ENCODE data around the gene TEX55.

DNA sequence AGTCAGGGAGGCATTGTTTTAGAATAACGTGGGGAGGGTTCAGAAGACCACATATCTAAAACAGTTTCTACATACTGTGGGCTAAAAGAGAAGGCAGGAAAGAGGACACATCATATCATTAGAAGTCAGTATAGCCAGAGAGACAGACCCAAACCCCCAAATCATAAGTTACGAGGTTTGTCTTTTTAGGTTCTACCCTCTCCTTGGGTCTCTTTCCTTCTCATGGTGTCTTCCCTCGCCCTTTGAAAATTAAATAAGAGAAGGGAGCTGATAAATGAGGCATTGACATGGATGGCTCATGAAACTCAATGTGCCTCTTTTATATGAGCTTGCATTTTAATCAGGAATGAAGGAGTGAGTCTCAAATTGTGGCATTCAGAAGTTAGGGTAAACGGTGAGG is 30.8 kb downstream of the TEX55 start:
- TF ChIP-seq POLR2A (IDR thresholded peaks at IDR 0.05): no peak
- TF ChIP-seq, protein P1, sequence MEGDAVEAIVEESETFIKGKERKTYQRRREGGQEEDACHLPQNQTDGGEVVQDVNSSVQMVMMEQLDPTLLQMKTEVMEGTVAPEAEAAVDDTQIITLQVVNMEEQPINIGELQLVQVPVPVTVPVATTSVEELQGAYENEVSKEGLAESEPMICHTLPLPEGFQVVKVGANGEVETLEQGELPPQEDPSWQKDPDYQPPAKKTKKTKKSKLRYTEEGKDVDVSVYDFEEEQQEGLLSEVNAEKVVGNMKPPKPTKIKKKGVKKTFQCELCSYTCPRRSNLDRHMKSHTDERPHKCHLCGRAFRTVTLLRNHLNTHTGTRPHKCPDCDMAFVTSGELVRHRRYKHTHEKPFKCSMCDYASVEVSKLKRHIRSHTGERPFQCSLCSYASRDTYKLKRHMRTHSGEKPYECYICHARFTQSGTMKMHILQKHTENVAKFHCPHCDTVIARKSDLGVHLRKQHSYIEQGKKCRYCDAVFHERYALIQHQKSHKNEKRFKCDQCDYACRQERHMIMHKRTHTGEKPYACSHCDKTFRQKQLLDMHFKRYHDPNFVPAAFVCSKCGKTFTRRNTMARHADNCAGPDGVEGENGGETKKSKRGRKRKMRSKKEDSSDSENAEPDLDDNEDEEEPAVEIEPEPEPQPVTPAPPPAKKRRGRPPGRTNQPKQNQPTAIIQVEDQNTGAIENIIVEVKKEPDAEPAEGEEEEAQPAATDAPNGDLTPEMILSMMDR (IDR thresholded peaks at IDR 0.05): no peak
